Neural progenitor cell (in vitro differentiated cells): ENCODE measurements around the gene CELSR3. TPM values are rescaled to one million over a fixed set of nuclear protein-coding genes. Genes with fewer than 3 reads are reported as not detected.

Source experiments
- DNase-seq: peaks from one replicate; pipeline ENCODE4 v3.0.0-alpha.2; 2016; ENCODE audit warnings: low spot score
- H2AFZ ChIP-seq: fragments of 200-600 bp; sonication (generic); replicated peaks from 2 replicates; pipeline ENCODE4 v1.6.1; 2016; ENCODE audit warnings: antibody characterized with exemption
- H3F3A ChIP-seq: fragments of 200-600 bp; sonication (generic); 2 replicates; pipeline ENCODE4 v1.6.1; 2016; ENCODE audit warnings: antibody characterized with exemption, low read depth
- H3K27ac ChIP-seq: fragments of 200-600 bp; sonication (generic); 2 replicates; pipeline ENCODE4 v1.5.1; 2016; ENCODE audit warnings: mild to moderate bottlenecking
- H3K27me3 ChIP-seq: fragments of 200-600 bp; sonication (generic); 2 replicates; pipeline ENCODE4 v1.6.1; 2016; ENCODE audit warnings: mild to moderate bottlenecking, moderate library complexity
- H3K36me3 ChIP-seq: fragments of 200-600 bp; sonication (generic); 2 replicates; pipeline ENCODE4 v1.5.1; 2016
- H3K4me1 ChIP-seq: fragments of 200-600 bp; sonication (generic); 2 replicates; pipeline ENCODE4 v1.6.1; 2016; ENCODE audit warnings: mixed run types
- H3K4me2 ChIP-seq: fragments of 200-600 bp; sonication (generic); 2 replicates; pipeline ENCODE4 v1.6.1; 2016
- H3K4me3 ChIP-seq: fragments of 200-600 bp; sonication (generic); 2 replicates; pipeline ENCODE4 v1.5.1; 2016
- H3K79me2 ChIP-seq: fragments of 200-600 bp; sonication (generic); 2 replicates; pipeline ENCODE4 v1.6.1; 2016; ENCODE audit warnings: low read depth
- H3K9ac ChIP-seq: fragments of 200-600 bp; sonication (generic); 2 replicates; pipeline ENCODE4 v1.6.1; 2016
- H3K9me3 ChIP-seq: fragments of 200-600 bp; sonication (generic); 2 replicates; pipeline ENCODE4 v1.5.1; 2016; ENCODE audit warnings: low read depth
- H4K20me1 ChIP-seq: fragments of 200-600 bp; sonication (generic); 2 replicates; pipeline ENCODE4 v1.6.1; 2016; ENCODE audit warnings: low read depth
- H3K27ac Mint-ChIP-seq: 3 replicates; pipeline ENCODE4 v1.8.0; 2021; ENCODE audit warnings: mixed read lengths
- H3K27me3 Mint-ChIP-seq: 2 replicates; pipeline ENCODE4 v1.8.0; 2022; ENCODE audit warnings: low read depth, mild to moderate bottlenecking, inconsistent platforms, moderate library complexity, mixed read lengths; ENCODE audit not compliant: insufficient read depth
- H3K36me3 Mint-ChIP-seq: 3 replicates; pipeline ENCODE4 v1.8.0; 2021; ENCODE audit warnings: mixed read lengths
- H3K4me1 Mint-ChIP-seq: 3 replicates; pipeline ENCODE4 v1.8.0; 2021; ENCODE audit warnings: mixed read lengths
- H3K4me3 Mint-ChIP-seq: 3 replicates; pipeline ENCODE4 v1.8.0; 2021; ENCODE audit warnings: mild to moderate bottlenecking, moderate library complexity, mixed read lengths
- H3K9me3 Mint-ChIP-seq: 3 replicates; pipeline ENCODE4 v1.8.0; 2020; ENCODE audit warnings: mixed read lengths
- CTCF ChIP-seq: fragments of 200-600 bp; sonication (generic); IDR thresholded peaks from 2 replicates; pipeline ENCODE4 v1.5.1; 2017; ENCODE audit warnings: antibody characterized with exemption, mild to moderate bottlenecking
- EZH2 ChIP-seq: fragments of 200-600 bp; sonication (generic); IDR thresholded peaks from 2 replicates; pipeline ENCODE4 v1.6.1; 2017; ENCODE audit warnings: antibody characterized with exemption, mild to moderate bottlenecking, moderate library complexity
- EZH2phosphoT487 ChIP-seq: fragments of 200-600 bp; sonication (generic); IDR thresholded peaks from 2 replicates; pipeline ENCODE4 v1.6.1; 2017; ENCODE audit warnings: antibody characterized with exemption
- total RNA-seq: library from RNA; depleted of rRNA; stranded (reverse); fragments of >200 nt; gene quantifications from 2 replicates; pipeline ENCODE4 v1.2.3, GENCODE V29; 2015; ENCODE audit warnings: low replicate concordance

The CELSR3 gene
- total RNA-seq, 1 donor from 2014 or later: 9.9 TPM

- H3K27ac ChIP-seq: peak overlapping the region; percentile 11
- Mint-ChIP-seq H3K27ac (no peak overlapping the region), H3K27me3 (peaks cover 2% of the 10 kb centered on the region), H3K36me3 (peaks cover 39% of the 10 kb centered on the region), H3K4me3 (no peak overlapping the region), H3K9me3 (no peaks in the 10 kb centered on the region), H3K4me1 (peaks cover 17% of the 10 kb centered on the region)
- peaks cover 64% of the 10 kb centered on the region for H3K79me2 ChIP-seq
- peaks cover 100% of the 10 kb centered on the region for H4K20me1 ChIP-seq
- no peak overlapping the region for H3K9ac ChIP-seq
- H2AFZ ChIP-seq: no peak overlapping the region
- peaks cover 20% of the 10 kb centered on the region for H3K36me3 ChIP-seq
- no peaks in the 10 kb centered on the region for H3K27me3 ChIP-seq
- no peak overlapping the region for H3K4me2 ChIP-seq
- no peak for TF ChIP-seq CTCF
- TF ChIP-seq EZH2phosphoT487: no peak
- TF ChIP-seq EZH2: no peak
- H3F3A ChIP-seq: peaks cover 81% of the 10 kb centered on the region
- no peak overlapping the region for H3K4me3 ChIP-seq
- peaks cover 23% of the 10 kb centered on the region for H3K4me1 ChIP-seq
- DNase-seq: no peak
- no peaks in the 10 kb centered on the region for H3K9me3 ChIP-seq
Observed at GRCh38 chr3:48692551-48692950, 29.9 kb upstream of the CELSR3 start.

- Histone ChIP-seq H3K27ac (no peak overlapping the region), H3K79me2 (peaks cover 48% of the 10 kb centered on the region)
- H3K4me3 Mint-ChIP-seq: no peak overlapping the region
Observed at GRCh38 chr3:48690846-48691458, 28.3 kb upstream of the CELSR3 start.

GRCh38 chr3:48689384-48689783 lies 26.7 kb upstream of the CELSR3 start:
- peaks cover 75% of the 10 kb centered on the region for H3F3A ChIP-seq
- TF ChIP-seq EZH2: no peak
- TF ChIP-seq CTCF: no peak
- TF ChIP-seq EZH2phosphoT487: no peak
- H3K4me1 ChIP-seq: peaks cover 6% of the 10 kb centered on the region
- H3K27me3 ChIP-seq: no peaks in the 10 kb centered on the region
- H3K27ac Mint-ChIP-seq: no peak overlapping the region
- no peak overlapping the region for H3K9ac ChIP-seq
- H3K9me3 Mint-ChIP-seq: no peaks in the 10 kb centered on the region
- H3K36me3 Mint-ChIP-seq: peaks cover 25% of the 10 kb centered on the region
- H3K27me3 Mint-ChIP-seq: peaks cover 5% of the 10 kb centered on the region
- H3K9me3 ChIP-seq: no peaks in the 10 kb centered on the region
- H3K36me3 ChIP-seq: peaks cover 20% of the 10 kb centered on the region
- peaks cover 11% of the 10 kb centered on the region for H3K4me1 Mint-ChIP-seq
- no peak overlapping the region for H3K4me3 Mint-ChIP-seq
- H3K27ac ChIP-seq: no peak overlapping the region
- peaks cover 88% of the 10 kb centered on the region for H4K20me1 ChIP-seq
- no peak overlapping the region for H2AFZ ChIP-seq
- H3K79me2 ChIP-seq: peaks cover 43% of the 10 kb centered on the region
- no peak overlapping the region for H3K4me3 ChIP-seq
- H3K4me2 ChIP-seq: no peak overlapping the region
- DNase-seq: no peak

More at GRCh38 chr3:48690846-48691458, 28.3 kb upstream of the CELSR3 start:
- H3K4me3 ChIP-seq: no peak overlapping the region
- Mint-ChIP-seq H3K27me3 (peaks cover 5% of the 10 kb centered on the region), H3K4me1 (peaks cover 15% of the 10 kb centered on the region), H3K27ac (no peak overlapping the region), H3K9me3 (no peaks in the 10 kb centered on the region), H3K36me3 (peaks cover 35% of the 10 kb centered on the region)
- peaks cover 99% of the 10 kb centered on the region for H4K20me1 ChIP-seq
- H3K27me3 ChIP-seq: no peaks in the 10 kb centered on the region
- no peak overlapping the region for H3K9ac ChIP-seq
- H3K36me3 ChIP-seq: peaks cover 20% of the 10 kb centered on the region
- TF ChIP-seq CTCF: no peak
- no peak for TF ChIP-seq EZH2phosphoT487
- TF ChIP-seq EZH2: no peak
- no peak overlapping the region for H3K4me2 ChIP-seq
- no peaks in the 10 kb centered on the region for H3K9me3 ChIP-seq
- H3K4me1 ChIP-seq: peaks cover 17% of the 10 kb centered on the region
- H2AFZ ChIP-seq: no peak overlapping the region
- H3F3A ChIP-seq: peaks cover 88% of the 10 kb centered on the region
- no peak for DNase-seq
